GM12892 (cell line): ENCODE data around the gene PSEN2.

Experiments used
- DNase-seq: peaks from one replicate; pipeline ENCODE4 v3.0.0; 2011; ENCODE audit not compliant: insufficient read length
- FAIRE-seq: peaks from 2 replicates; lab custom pipeline; 2011; peaks lifted over from hg19 to GRCh38; lab: Jason Lieb, UNC
- POLR2A ChIP-seq: IDR thresholded peaks from 2 replicates; pipeline ENCODE4 v1.6.1; 2011; ENCODE audit warnings: low read depth, low read length, control low read depth
- POLR2AphosphoS5 ChIP-seq: IDR thresholded peaks from 2 replicates; pipeline ENCODE4 v1.6.1; 2011; ENCODE audit warnings: low read depth, low read length, control low read depth
- TAF1 ChIP-seq: IDR thresholded peaks from 2 replicates; pipeline ENCODE4 v1.6.1; 2011; ENCODE audit warnings: low read depth, mild to moderate bottlenecking, control low read depth, low read length, borderline replicate concordance

The PSEN2 gene

GRCh38 chr1:226890331-226891108, 20.1 kb downstream of the PSEN2 start:
- TF ChIP-seq POLR2AphosphoS5 = no peak
- TF ChIP-seq TAF1 = no peak
- TF ChIP-seq POLR2A = no peak
- DNase-seq = no peak
- no peak for FAIRE-seq

- FAIRE-seq (no peak), DNase-seq (no peak)
- no peak for TF ChIP-seq POLR2A
- TF ChIP-seq POLR2AphosphoS5 = no peak
- TF ChIP-seq TAF1 = no peak
Measured at GRCh38 chr1:226891346-226891745, 20.9 kb downstream of the PSEN2 start.

GRCh38 chr1:226891846-226892523, 21.6 kb downstream of the PSEN2 start:
- DNase-seq (no peak), FAIRE-seq (no peak)
- TF ChIP-seq POLR2AphosphoS5 (no peak), TAF1 (no peak), POLR2A (no peak)

GRCh38 chr1:226892524-226892875, 22.1 kb downstream of the PSEN2 start:
- FAIRE-seq = no peak

GRCh38 chr1:226893936-226894335, 23.5 kb downstream of the PSEN2 start:
- no peak for FAIRE-seq
- no peak for DNase-seq
- TF ChIP-seq POLR2A (no peak), TAF1 (no peak), POLR2AphosphoS5 (no peak)

More at GRCh38 chr1:226892524-226892875, 22.1 kb downstream of the PSEN2 start:
- TF ChIP-seq POLR2A (no peak), POLR2AphosphoS5 (no peak), TAF1 (no peak)
- DNase-seq = no peak

GRCh38 chr1:226894826-226895225, 24.4 kb downstream of the PSEN2 start:
- FAIRE-seq (no peak), DNase-seq (no peak)
- TF ChIP-seq TAF1 (no peak), POLR2AphosphoS5 (no peak), POLR2A (no peak)

- TF ChIP-seq POLR2AphosphoS5 (no peak), POLR2A (no peak), TAF1 (no peak)
- DNase-seq = no peak
- FAIRE-seq = no peak
Measured at GRCh38 chr1:226895644-226896043, 25.2 kb downstream of the PSEN2 start.

- FAIRE-seq (no peak), DNase-seq (no peak)
- TF ChIP-seq POLR2A (no peak), POLR2AphosphoS5 (no peak)
Measured at GRCh38 chr1:226898246-226898645, 27.8 kb downstream of the PSEN2 start.

GRCh38 chr1:226901421-226901820, 31.0 kb downstream of the PSEN2 start:
- no peak for DNase-seq
- TF ChIP-seq POLR2A (no peak), TAF1 (no peak), POLR2AphosphoS5 (no peak)
- FAIRE-seq = no peak

- FAIRE-seq = no peak
Measured at GRCh38 chr1:226902601-226903000, 32.2 kb downstream of the PSEN2 start.

GRCh38 chr1:226903819-226904716, 33.7 kb downstream of the PSEN2 start:
- FAIRE-seq (no peak), DNase-seq (no peak)
- no peak for TF ChIP-seq TAF1

More at GRCh38 chr1:226902601-226903000, 32.2 kb downstream of the PSEN2 start:
- no peak for TF ChIP-seq POLR2AphosphoS5
- TF ChIP-seq TAF1 = no peak
- TF ChIP-seq POLR2A = no peak
- no peak for DNase-seq

- TF ChIP-seq POLR2A (no peak), TAF1 (no peak), POLR2AphosphoS5 (no peak)
- DNase-seq (no peak), FAIRE-seq (no peak)
Measured at GRCh38 chr1:226904772-226905171, 34.4 kb downstream of the PSEN2 start.
